MM.1S (cell line): ENCODE data around the gene B9D2.

Source experiments
- EZH2 ChIP-seq: fragments of 300-600 bp; sonication (generic); optimal IDR thresholded peaks from 2 replicates; pipeline ENCODE3; 2017; ENCODE audit warnings: low read depth, mild to moderate bottlenecking, antibody characterized with exemption, low read length, mixed read lengths
- EZH2phosphoT487 ChIP-seq: fragments of 300-600 bp; sonication (generic); IDR thresholded peaks from 2 replicates; pipeline ENCODE4 v1.6.1; 2018; ENCODE audit warnings: antibody characterized with exemption, low read length
- TF ChIP-seq, protein P1 (sequence below): fragments of 300-600 bp; sonication (generic); IDR thresholded peaks from 2 replicates; pipeline ENCODE4 v1.5.1; 2016; ENCODE audit warnings: antibody characterized with exemption, low read length, mixed read lengths

DNA sequence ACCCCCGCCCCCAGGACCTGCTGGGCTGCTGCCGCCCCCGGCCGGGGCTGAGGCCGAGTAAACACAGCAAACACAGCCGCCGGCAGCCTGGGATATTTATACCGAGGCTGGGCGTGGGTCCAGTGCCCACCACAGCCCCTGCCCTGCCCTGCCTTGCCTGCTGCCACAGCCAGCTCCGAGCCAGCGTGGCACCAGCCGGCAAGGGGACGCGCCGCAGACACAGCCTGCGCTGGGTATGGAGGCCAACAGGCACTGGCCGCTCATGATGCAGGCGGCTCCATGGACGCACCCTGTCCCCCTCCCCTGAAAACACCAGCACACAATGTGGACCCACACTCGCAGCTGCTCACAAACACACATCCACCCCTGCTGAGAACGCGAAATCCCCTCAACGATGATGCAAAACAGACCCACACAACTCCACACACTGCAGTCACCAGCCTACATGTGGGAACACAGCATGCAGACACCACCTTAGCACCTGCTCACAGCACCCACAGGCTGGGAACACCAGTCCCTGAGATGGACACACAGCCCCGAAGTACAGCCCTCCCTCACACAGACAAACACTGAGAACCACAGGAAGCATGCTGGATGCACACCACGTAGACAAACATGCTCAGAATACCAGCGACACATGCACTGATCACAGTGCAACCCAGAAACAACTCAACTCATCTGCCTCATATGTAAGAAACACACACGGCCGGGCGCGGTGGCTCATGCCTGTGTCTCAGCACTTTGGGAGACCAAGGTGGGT is 37.8 kb downstream of the B9D2 start:
- TF ChIP-seq, protein P1, sequence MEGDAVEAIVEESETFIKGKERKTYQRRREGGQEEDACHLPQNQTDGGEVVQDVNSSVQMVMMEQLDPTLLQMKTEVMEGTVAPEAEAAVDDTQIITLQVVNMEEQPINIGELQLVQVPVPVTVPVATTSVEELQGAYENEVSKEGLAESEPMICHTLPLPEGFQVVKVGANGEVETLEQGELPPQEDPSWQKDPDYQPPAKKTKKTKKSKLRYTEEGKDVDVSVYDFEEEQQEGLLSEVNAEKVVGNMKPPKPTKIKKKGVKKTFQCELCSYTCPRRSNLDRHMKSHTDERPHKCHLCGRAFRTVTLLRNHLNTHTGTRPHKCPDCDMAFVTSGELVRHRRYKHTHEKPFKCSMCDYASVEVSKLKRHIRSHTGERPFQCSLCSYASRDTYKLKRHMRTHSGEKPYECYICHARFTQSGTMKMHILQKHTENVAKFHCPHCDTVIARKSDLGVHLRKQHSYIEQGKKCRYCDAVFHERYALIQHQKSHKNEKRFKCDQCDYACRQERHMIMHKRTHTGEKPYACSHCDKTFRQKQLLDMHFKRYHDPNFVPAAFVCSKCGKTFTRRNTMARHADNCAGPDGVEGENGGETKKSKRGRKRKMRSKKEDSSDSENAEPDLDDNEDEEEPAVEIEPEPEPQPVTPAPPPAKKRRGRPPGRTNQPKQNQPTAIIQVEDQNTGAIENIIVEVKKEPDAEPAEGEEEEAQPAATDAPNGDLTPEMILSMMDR: no peak
- TF ChIP-seq EZH2: no peak
- no peak for TF ChIP-seq EZH2phosphoT487
